Erythroblast (primary cell): ENCODE results near the gene MAP3K9.

ENCODE experiments used
- GATA1 ChIP-seq: IDR thresholded peaks from 2 replicates; pipeline ENCODE4 v1.6.1; 2011; ENCODE audit warnings: low read depth, mild to moderate bottlenecking, control low read depth, low read length, moderate library complexity
- POLR2A ChIP-seq: IDR thresholded peaks from 2 replicates; pipeline ENCODE4 v1.6.1; 2011; ENCODE audit warnings: mild to moderate bottlenecking, low read length

GRCh38 chr14:70827347-70827746 is 18.0 kb upstream of the MAP3K9 start:
- TF ChIP-seq POLR2A: no peak
- TF ChIP-seq GATA1: no peak
